Measurements from ENCODE around the gene WDFY4.

The WDFY4 gene

GRCh38 chr10:48833674-48834073 lies 149.0 kb downstream of the WDFY4 start:
- DNase-seq = no peak

- DNase-seq = no peak
These were observed 149.7 kb downstream of the WDFY4 start for GRCh38 chr10:48834189-48834965.

GRCh38 chr10:48835781-48836180 lies 151.1 kb downstream of the WDFY4 start:
- DNase-seq = no peak

GRCh38 chr10:48836605-48837004 lies 151.9 kb downstream of the WDFY4 start:
- DNase-seq = no peak

GRCh38 chr10:48838834-48839233 lies 154.2 kb downstream of the WDFY4 start:
- no peak for DNase-seq

GRCh38 chr10:48839809-48840679 lies 155.4 kb downstream of the WDFY4 start:
- no peak for DNase-seq

- DNase-seq = no peak
These were observed 157.6 kb downstream of the WDFY4 start for GRCh38 chr10:48842231-48842630.

GRCh38 chr10:48843198-48843597 lies 158.5 kb downstream of the WDFY4 start:
- no peak for DNase-seq

DNA sequence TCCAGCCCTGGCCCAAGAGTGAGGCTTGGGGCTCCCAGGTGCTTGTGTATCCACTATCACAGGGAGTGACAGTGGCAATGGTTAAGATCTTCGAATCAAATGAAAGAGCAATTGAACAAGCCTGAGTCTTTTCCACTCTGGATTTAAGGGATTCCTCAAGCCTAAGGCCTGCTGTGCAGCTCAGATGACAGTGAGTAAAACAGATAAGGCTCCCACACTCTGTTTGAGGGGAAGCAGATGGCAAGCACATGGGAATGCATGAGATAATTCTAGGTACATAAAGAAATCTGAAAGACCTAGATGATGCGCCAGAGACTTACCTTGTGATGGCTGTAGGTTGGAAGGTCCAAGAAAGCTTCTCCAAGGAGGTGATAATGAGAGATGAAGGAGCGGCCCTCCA lies 159.9 kb downstream of the WDFY4 start:
- DNase-seq = no peak

- no peak for DNase-seq
These were observed 160.8 kb downstream of the WDFY4 start for GRCh38 chr10:48845512-48845911.

DNA sequence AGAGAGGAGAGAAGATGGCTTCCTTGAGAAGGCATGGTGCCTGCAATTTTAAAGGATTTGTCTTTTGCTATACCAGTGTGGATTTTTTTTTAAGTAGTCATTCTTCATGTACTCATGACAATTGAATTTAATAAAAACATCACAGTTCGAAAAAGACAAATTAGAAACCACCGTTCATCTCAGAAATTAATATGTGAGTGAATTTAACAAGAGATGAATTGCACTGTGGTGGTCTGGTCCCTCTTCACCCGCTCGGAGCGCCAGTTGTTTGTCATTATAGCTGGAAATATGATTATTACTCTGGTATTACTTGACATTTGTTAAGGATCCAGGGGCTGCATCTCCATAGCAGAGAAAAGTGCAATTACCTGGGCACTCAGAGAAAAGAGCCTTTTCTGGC lies 163.0 kb downstream of the WDFY4 start:
- no peak for DNase-seq

- DNase-seq = no peak
These were observed 172.2 kb downstream of the WDFY4 start for GRCh38 chr10:48856855-48857254.

DNA sequence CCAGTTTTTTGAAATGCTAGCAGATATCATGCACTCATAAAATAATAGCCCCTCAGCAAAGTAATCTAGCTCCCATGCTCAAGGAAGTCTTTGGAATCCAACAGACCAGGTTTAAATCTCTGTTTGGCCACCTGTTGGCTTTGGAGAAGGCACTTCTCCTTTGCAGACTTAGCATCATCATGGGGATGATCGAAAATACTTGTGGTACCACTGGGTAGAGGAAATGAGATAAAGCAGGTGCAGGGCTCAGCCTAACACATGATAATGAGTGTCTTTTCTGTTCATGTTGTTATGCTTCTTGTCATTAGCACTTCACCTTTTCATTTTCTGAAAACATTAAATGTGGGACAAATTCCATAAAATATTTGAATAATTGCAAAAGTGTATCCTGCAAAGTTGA lies 187.6 kb downstream of the WDFY4 start:
- no peak for DNase-seq

- DNase-seq = no peak
These were observed 193.4 kb downstream of the WDFY4 start for GRCh38 chr10:48878091-48878490.

- no peak for DNase-seq
These were observed 194.8 kb downstream of the WDFY4 start for GRCh38 chr10:48879451-48879850.

GRCh38 chr10:48880016-48880705 lies 195.5 kb downstream of the WDFY4 start:
- DNase-seq = no peak

GRCh38 chr10:48881937-48882336 lies 197.3 kb downstream of the WDFY4 start:
- no peak for DNase-seq

GRCh38 chr10:48882881-48883280 lies 198.2 kb downstream of the WDFY4 start:
- no peak for DNase-seq

DNA sequence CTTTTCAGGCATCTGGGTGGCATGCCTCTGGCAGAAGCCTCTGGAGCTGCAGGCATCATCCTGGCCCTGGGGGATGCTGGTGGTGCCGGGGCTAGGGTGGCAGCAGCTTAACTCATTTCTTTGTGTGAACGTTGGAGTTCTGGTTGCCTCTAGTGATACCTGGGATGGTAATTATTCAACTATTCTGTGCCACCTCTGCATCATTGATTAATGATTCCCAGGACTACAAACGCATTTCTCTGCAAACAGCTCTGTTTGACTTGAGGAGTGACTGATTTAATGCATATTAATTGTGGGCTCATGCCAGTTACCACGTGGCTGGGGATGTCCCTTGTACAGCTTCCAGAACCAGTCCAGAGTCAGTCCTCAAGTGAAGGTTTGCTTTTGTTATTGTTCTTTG lies 199.0 kb downstream of the WDFY4 start:
- no peak for DNase-seq

DNA sequence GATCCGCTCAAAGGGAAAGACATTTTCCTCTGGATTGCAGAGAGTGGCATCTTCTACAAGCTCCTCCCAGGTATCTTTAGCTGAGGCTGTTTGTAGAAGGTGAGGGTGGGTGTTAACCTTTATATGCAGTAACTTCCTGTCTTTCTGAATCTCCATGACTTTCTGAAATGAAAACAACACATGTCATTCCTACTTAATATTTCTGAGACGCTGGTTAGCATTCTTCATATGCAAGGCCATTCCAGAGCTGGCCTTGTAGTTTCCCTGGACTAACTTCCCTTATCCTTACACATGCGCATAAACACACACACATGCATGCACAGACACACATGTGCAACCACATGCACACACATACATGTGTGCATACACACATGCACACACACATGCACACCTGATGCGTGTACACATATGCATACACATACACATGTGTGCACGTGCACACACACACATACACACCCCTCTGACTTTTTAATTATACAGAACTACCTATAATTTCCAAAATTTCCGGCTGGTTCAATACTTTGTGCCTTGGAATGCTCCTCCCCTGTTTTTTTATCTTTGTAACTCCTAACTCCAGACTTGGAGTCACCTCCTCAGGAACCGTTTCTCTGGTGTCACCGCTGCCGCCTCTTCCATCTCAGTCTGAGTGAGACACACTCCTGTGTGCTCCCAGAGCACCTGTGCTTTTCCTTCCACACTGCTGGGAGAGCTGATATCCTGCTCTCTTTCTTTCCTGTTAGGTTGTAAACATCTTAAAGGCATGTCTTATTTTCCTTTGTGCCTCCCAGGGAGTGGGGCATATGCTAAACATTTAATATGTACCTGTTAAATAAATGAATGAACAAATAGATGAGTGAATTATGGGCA lies 199.7 kb downstream of the WDFY4 start:
- no peak for DNase-seq

DNA sequence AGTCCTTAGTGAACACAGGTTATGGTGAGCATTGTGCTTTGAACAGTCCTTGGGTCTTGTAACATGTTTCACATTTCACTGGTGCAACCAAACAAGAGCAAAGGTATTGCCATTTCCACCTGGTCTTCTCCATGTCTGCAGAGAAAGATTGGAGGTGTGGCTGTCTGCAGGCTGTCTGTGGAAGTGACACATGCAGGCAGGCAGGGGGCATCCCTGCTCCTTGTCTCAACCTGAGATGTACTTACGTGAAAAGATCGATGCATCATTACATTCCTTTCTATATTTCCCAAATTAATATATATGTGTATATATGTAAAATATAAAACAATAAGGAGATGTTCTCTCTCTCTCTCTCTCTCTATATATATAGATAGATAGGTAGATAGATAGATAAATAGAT lies 200.7 kb downstream of the WDFY4 start:
- DNase-seq = no peak

DNA sequence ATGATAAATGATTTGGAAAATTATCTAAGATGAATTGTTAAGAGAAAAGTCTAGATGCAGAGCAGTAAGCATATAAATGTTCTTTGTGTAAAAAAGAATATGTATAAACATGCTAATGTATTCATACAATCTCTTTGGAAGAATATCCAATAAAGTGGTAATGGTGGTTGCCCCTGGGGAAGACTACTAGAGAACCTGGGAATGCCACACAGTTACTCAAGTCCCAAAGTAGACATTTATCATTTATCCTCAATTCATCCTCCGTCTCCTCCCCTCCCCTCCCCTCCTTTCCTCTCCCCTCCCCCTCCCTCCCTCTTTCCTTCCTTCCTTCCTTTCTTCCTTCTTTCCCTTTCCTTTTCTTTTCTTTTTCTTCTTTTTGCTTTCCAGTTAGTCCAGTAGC lies 203.3 kb downstream of the WDFY4 start:
- no peak for DNase-seq

Measured in activated CD8-positive, alpha-beta memory T cell treated with anti-CD3 and anti-CD28 coated beads, Interleukin-2, amount 50 U/mL, for 48 hours (primary cell).